WTC11 (cell line): ENCODE results near the gene PYM1. TPM values are rescaled to one million over a fixed set of nuclear protein-coding genes. Genes with fewer than 3 reads are reported as not detected.

Experiments used
- ATAC-seq: fragments of 200-7000 bp; cut with Tn5 transposase; 2 replicates; pipeline ENCODE4 v1.10.0; 2021; ENCODE audit warnings: mild to moderate bottlenecking, moderate library complexity
- CTCF ChIA-PET: fragments of 300-600 bp; sonication (Branson Sonifier 250); formaldehyde crosslinking; loops from one replicate; lab custom pipeline; 2021; ENCODE audit warnings: antibody characterized with exemption; lab: Charles Lee
- POLR2A ChIA-PET: fragments of 350-600 bp; sonication (Branson Sonifier 250); formaldehyde crosslinking; loops from one replicate; lab custom pipeline; 2021; ENCODE audit warnings: antibody characterized with exemption; lab: Charles Lee
- DNase-seq: peaks from one replicate; pipeline ENCODE4 v3.0.0; 2021; ENCODE audit warnings: low spot score
- H3K27ac Mint-ChIP-seq: 2 replicates; pipeline ENCODE4 v1.8.0; 2021; ENCODE audit warnings: mixed read lengths
- H3K27me3 Mint-ChIP-seq: 2 replicates; pipeline ENCODE4 v1.8.0; 2021; ENCODE audit warnings: low read depth, mild to moderate bottlenecking, moderate library complexity, mixed read lengths
- H3K36me3 Mint-ChIP-seq: 2 replicates; pipeline ENCODE4 v1.8.0; 2021; ENCODE audit warnings: mixed read lengths
- H3K4me1 Mint-ChIP-seq: 2 replicates; pipeline ENCODE4 v1.8.0; 2022; ENCODE audit warnings: mixed read lengths
- H3K4me3 Mint-ChIP-seq: 2 replicates; pipeline ENCODE4 v1.8.0; 2021; ENCODE audit warnings: mild to moderate bottlenecking, moderate library complexity, mixed read lengths
- H3K9me3 Mint-ChIP-seq: 2 replicates; pipeline ENCODE4 v1.8.0; 2021; ENCODE audit warnings: mixed read lengths
- AFF4 ChIP-seq: sonication (generic); formaldehyde crosslinking; IDR thresholded peaks from 2 replicates; pipeline ENCODE4 v1.8.1; 2023; ENCODE audit warnings: mild to moderate bottlenecking, missing genetic modification reagents, borderline replicate concordance
- ATF1 ChIP-seq: sonication (generic); formaldehyde crosslinking; IDR thresholded peaks from 2 replicates; pipeline ENCODE4 v1.8.1; 2023; ENCODE audit warnings: mild to moderate bottlenecking, moderate library complexity, missing genetic modification reagents
- ATF6 ChIP-seq: sonication (generic); formaldehyde crosslinking; IDR thresholded peaks from 2 replicates; pipeline ENCODE4 v1.8.1; 2023; ENCODE audit warnings: mild to moderate bottlenecking, missing genetic modification reagents
- E2F1 ChIP-seq: sonication (generic); formaldehyde crosslinking; IDR thresholded peaks from 2 replicates; pipeline ENCODE4 v1.8.0; 2022; ENCODE audit warnings: mild to moderate bottlenecking, missing genetic modification reagents
- EMX1 ChIP-seq: fragments of 250-450 bp; sonication (Bioruptor Pico); IDR thresholded peaks from 2 replicates; pipeline ENCODE4 v1.8.0; 2021; ENCODE audit warnings: mild to moderate bottlenecking
- FOXK1 ChIP-seq: sonication (generic); formaldehyde crosslinking; IDR thresholded peaks from 2 replicates; pipeline ENCODE4 v1.8.0; 2022; ENCODE audit warnings: mild to moderate bottlenecking, moderate library complexity, missing genetic modification reagents
- GTF2I ChIP-seq: fragments of 250-450 bp; sonication (Bioruptor Pico); conservative IDR thresholded peaks from 2 replicates; pipeline ENCODE4 v1.4.0; 2021; ENCODE audit warnings: mild to moderate bottlenecking
- IRF1 ChIP-seq: sonication (generic); formaldehyde crosslinking; IDR thresholded peaks from 2 replicates; pipeline ENCODE4 v1.8.0; 2023; ENCODE audit warnings: missing genetic modification reagents
- KAT7 ChIP-seq: sonication (generic); formaldehyde crosslinking; IDR thresholded peaks from 2 replicates; pipeline ENCODE4 v1.8.1; 2023; ENCODE audit warnings: missing genetic modification reagents, mild to moderate bottlenecking, borderline replicate concordance
- NR2C2 ChIP-seq: sonication (generic); formaldehyde crosslinking; IDR thresholded peaks from 2 replicates; pipeline ENCODE4 v1.8.0; 2022; ENCODE audit warnings: mild to moderate bottlenecking, missing genetic modification reagents
- OVOL2 ChIP-seq: fragments of 250-450 bp; sonication (Bioruptor Pico); IDR thresholded peaks from 2 replicates; pipeline ENCODE4 v1.9.0; 2021; ENCODE audit warnings: mild to moderate bottlenecking, borderline replicate concordance
- SMAD3 ChIP-seq: sonication (generic); formaldehyde crosslinking; IDR thresholded peaks from 2 replicates; pipeline ENCODE4 v1.8.0; 2022; ENCODE audit warnings: missing genetic modification reagents, mild to moderate bottlenecking, borderline replicate concordance
- TEAD4 ChIP-seq: sonication (generic); formaldehyde crosslinking; IDR thresholded peaks from 2 replicates; pipeline ENCODE4 v1.8.0; 2022; ENCODE audit warnings: mild to moderate bottlenecking, missing genetic modification reagents
- ZNF317 ChIP-seq: sonication (generic); formaldehyde crosslinking; IDR thresholded peaks from 2 replicates; pipeline ENCODE4 v1.8.1; 2023; ENCODE audit warnings: low read depth, mild to moderate bottlenecking, moderate library complexity, missing genetic modification reagents, borderline replicate concordance
- ZNF423 ChIP-seq: fragments of 250-450 bp; sonication (Bioruptor Pico); IDR thresholded peaks from 2 replicates; pipeline ENCODE4 v2.1.2; 2022; ENCODE audit warnings: mild to moderate bottlenecking, moderate library complexity
- total RNA-seq: library from RNA; stranded (reverse); gene quantifications from 3 replicates; pipeline ENCODE4 v1.2.3, GENCODE V29; 2021
- TF ChIP-seq, protein P1 (sequence below): fragments of 250-450 bp; sonication (Bioruptor Pico); IDR thresholded peaks from 2 replicates; pipeline ENCODE4 v1.9.0; 2021; ENCODE audit warnings: mild to moderate bottlenecking
- TF ChIP-seq, protein P2 (sequence below): sonication (generic); formaldehyde crosslinking; IDR thresholded peaks from 2 replicates; pipeline ENCODE4 v1.8.1; 2022; ENCODE audit warnings: mild to moderate bottlenecking, moderate library complexity, missing genetic modification reagents
- TF ChIP-seq, protein P3 (sequence below): sonication (generic); formaldehyde crosslinking; IDR thresholded peaks from 2 replicates; pipeline ENCODE4 v1.8.0; 2022; ENCODE audit warnings: mild to moderate bottlenecking, missing genetic modification reagents
- TF ChIP-seq, protein P4 (sequence below): sonication (generic); formaldehyde crosslinking; IDR thresholded peaks from 2 replicates; pipeline ENCODE4 v1.8.1; 2023; ENCODE audit warnings: mild to moderate bottlenecking, missing genetic modification reagents
- TF ChIP-seq, protein P5 (sequence below): sonication (generic); formaldehyde crosslinking; conservative IDR thresholded peaks from 2 replicates; pipeline ENCODE4 v1.8.1; 2023; ENCODE audit warnings: mild to moderate bottlenecking, low read depth, missing genetic modification reagents, moderate library complexity

PYM1 gene
- total RNA-seq, 1 experiment from 2014 or later: 55.5 TPM

GRCh38 chr12:55965240-55965639, 37.5 kb upstream of the PYM1 start:
- no peaks in the 10 kb centered on the region for H3K27me3 Mint-ChIP-seq
- peaks cover 5% of the 10 kb centered on the region for H3K36me3 Mint-ChIP-seq
- peak overlapping the region; percentile 99 for H3K27ac Mint-ChIP-seq
- no peaks in the 10 kb centered on the region for H3K9me3 Mint-ChIP-seq
- no peak for DNase-seq
- no peak for TF ChIP-seq NR2C2 (CRISPR knock-in tag)
- TF ChIP-seq, all 79 proteins: peak for 0
- Mint-ChIP-seq H3K4me1 (peaks cover 26% of the 10 kb centered on the region), H3K4me3 (peak overlapping the region; percentile 99)
- CTCF ChIA-PET: interaction anchor here (1.6 kb wide), 1 partner anchor 35 kb away, joined by 5 read pairs; no protein-coding TSS in a partner anchor
- no peak for ATAC-seq
- POLR2A ChIA-PET: interaction anchor here (1.3 kb wide), 1 partner anchor 9 kb away, joined by 10 read pairs; the partner anchor contains the start of gene RAB5B

- POLR2A ChIA-PET: no interaction called here
- no peaks in the 10 kb centered on the region for H3K27me3 Mint-ChIP-seq
- H3K9me3 Mint-ChIP-seq: no peaks in the 10 kb centered on the region
- H3K27ac Mint-ChIP-seq: no peak overlapping the region
- ATAC-seq (no peak), DNase-seq (no peak)
- CTCF ChIA-PET: no interaction called here
- TF ChIP-seq GTF2I (CRISPR knock-in tag): no peak
- no peak for TF ChIP-seq EMX1
- no peak for TF ChIP-seq E2F1 (CRISPR knock-in tag)
- TF ChIP-seq, protein P1, sequence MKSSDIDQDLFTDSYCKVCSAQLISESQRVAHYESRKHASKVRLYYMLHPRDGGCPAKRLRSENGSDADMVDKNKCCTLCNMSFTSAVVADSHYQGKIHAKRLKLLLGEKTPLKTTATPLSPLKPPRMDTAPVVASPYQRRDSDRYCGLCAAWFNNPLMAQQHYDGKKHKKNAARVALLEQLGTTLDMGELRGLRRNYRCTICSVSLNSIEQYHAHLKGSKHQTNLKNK (CRISPR knock-in tag): no peak
- no peak for TF ChIP-seq ATF6
- TF ChIP-seq, protein P2, sequence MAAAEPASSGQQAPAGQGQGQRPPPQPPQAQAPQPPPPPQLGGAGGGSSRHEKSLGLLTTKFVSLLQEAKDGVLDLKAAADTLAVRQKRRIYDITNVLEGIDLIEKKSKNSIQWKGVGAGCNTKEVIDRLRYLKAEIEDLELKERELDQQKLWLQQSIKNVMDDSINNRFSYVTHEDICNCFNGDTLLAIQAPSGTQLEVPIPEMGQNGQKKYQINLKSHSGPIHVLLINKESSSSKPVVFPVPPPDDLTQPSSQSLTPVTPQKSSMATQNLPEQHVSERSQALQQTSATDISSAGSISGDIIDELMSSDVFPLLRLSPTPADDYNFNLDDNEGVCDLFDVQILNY: no peak
- TF ChIP-seq, protein P3, sequence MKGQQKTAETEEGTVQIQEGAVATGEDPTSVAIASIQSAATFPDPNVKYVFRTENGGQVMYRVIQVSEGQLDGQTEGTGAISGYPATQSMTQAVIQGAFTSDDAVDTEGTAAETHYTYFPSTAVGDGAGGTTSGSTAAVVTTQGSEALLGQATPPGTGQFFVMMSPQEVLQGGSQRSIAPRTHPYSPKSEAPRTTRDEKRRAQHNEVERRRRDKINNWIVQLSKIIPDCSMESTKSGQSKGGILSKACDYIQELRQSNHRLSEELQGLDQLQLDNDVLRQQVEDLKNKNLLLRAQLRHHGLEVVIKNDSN: no peak
- TF ChIP-seq, protein P4, sequence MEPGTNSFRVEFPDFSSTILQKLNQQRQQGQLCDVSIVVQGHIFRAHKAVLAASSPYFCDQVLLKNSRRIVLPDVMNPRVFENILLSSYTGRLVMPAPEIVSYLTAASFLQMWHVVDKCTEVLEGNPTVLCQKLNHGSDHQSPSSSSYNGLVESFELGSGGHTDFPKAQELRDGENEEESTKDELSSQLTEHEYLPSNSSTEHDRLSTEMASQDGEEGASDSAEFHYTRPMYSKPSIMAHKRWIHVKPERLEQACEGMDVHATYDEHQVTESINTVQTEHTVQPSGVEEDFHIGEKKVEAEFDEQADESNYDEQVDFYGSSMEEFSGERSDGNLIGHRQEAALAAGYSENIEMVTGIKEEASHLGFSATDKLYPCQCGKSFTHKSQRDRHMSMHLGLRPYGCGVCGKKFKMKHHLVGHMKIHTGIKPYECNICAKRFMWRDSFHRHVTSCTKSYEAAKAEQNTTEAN (CRISPR knock-in tag): no peak
- no peak for TF ChIP-seq AFF4 (CRISPR knock-in tag)
- no peak for TF ChIP-seq TEAD4 (CRISPR knock-in tag)
- TF ChIP-seq KAT7 (CRISPR knock-in tag): no peak
- TF ChIP-seq FOXK1 (CRISPR knock-in tag): no peak
- TF ChIP-seq ZNF317: no peak
- no peak for TF ChIP-seq ATF1 (CRISPR knock-in tag)
- no peak for TF ChIP-seq SMAD3
- no peak for TF ChIP-seq IRF1
- TF ChIP-seq OVOL2: no peak
- TF ChIP-seq ZNF423: no peak
- TF ChIP-seq, protein P5, sequence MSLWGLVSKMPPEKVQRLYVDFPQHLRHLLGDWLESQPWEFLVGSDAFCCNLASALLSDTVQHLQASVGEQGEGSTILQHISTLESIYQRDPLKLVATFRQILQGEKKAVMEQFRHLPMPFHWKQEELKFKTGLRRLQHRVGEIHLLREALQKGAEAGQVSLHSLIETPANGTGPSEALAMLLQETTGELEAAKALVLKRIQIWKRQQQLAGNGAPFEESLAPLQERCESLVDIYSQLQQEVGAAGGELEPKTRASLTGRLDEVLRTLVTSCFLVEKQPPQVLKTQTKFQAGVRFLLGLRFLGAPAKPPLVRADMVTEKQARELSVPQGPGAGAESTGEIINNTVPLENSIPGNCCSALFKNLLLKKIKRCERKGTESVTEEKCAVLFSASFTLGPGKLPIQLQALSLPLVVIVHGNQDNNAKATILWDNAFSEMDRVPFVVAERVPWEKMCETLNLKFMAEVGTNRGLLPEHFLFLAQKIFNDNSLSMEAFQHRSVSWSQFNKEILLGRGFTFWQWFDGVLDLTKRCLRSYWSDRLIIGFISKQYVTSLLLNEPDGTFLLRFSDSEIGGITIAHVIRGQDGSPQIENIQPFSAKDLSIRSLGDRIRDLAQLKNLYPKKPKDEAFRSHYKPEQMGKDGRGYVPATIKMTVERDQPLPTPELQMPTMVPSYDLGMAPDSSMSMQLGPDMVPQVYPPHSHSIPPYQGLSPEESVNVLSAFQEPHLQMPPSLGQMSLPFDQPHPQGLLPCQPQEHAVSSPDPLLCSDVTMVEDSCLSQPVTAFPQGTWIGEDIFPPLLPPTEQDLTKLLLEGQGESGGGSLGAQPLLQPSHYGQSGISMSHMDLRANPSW (CRISPR knock-in tag): no peak
- no peaks in the 10 kb centered on the region; the same call in 1 of the 2 replicates for H3K36me3 Mint-ChIP-seq
- H3K4me3 Mint-ChIP-seq: no peak overlapping the region
- peaks cover 26% of the 10 kb centered on the region for H3K4me1 Mint-ChIP-seq
Measured at GRCh38 chr12:55963760-55964159, 36.1 kb upstream of the PYM1 start.
